Activated CD8-positive, alpha-beta T cell treated with anti-CD3 and anti-CD28 coated beads for 36 hours (primary cell): ENCODE measurements around the gene POC1B. TPM values are rescaled to one million over a fixed set of nuclear protein-coding genes. Genes with fewer than 3 reads are reported as not detected.

Experiments used
- ATAC-seq: fragments of 200-7000 bp; cut with Tn5 transposase; one replicate; pipeline ENCODE4 v1.10.0; 2021; ENCODE audit warnings: mild to moderate bottlenecking, moderate library complexity
- CTCF ChIA-PET: fragments of 350-600 bp; sonication (Branson Sonifier 250); formaldehyde crosslinking; loops from one replicate; lab custom pipeline; 2021; ENCODE audit warnings: antibody characterized with exemption; lab: Charles Lee
- POLR2A ChIA-PET: fragments of 350-600 bp; sonication (Branson Sonifier 250); formaldehyde crosslinking; loops from one replicate; lab custom pipeline; 2021; ENCODE audit warnings: antibody characterized with exemption; lab: Charles Lee
- DNase-seq: peaks from one replicate; pipeline ENCODE4 v3.0.0-alpha.2; 2020
- H3K27ac Mint-ChIP-seq: one replicate; pipeline ENCODE4 v1.8.0; 2021; ENCODE audit warnings: mild to moderate bottlenecking, mixed read lengths
- H3K27me3 Mint-ChIP-seq: one replicate; pipeline ENCODE4 v1.8.0; 2021; ENCODE audit warnings: mixed read lengths
- H3K36me3 Mint-ChIP-seq: one replicate; pipeline ENCODE4 v1.8.0; 2021; ENCODE audit warnings: low read depth, mixed read lengths
- H3K4me1 Mint-ChIP-seq: one replicate; pipeline ENCODE4 v1.8.0; 2021; ENCODE audit warnings: low read depth, mixed read lengths
- H3K4me3 Mint-ChIP-seq: one replicate; pipeline ENCODE4 v1.8.0; 2021; ENCODE audit warnings: mild to moderate bottlenecking, moderate library complexity, mixed read lengths
- H3K9me3 Mint-ChIP-seq: one replicate; pipeline ENCODE4 v1.8.0; 2021; ENCODE audit warnings: mixed read lengths
- CTCF ChIP-seq: fragments of 200-600 bp; IDR thresholded peaks from one replicate; pipeline ENCODE4 v1.8.0; 2022; ENCODE audit warnings: antibody characterized with exemption, mild to moderate bottlenecking
- intact Hi-C: fragments of 100-400 bp; cut with micrococcal nuclease; formaldehyde crosslinking; loops from one replicate; pipeline ENCODE4 v1.10.0; 2022
- total RNA-seq, 2 experiments: library from RNA; stranded (reverse); gene quantifications; one replicate each; pipeline ENCODE4 v1.2.3, GENCODE V29; 2021

POC1B gene
- total RNA-seq, 2 experiments from 2014 or later: 31.9 to 34.8 TPM

- DNase-seq: no peak
- intact Hi-C loops: no loop called here
- peaks cover 5% of the 10 kb centered on the region for H3K27me3 Mint-ChIP-seq
- H3K9me3 Mint-ChIP-seq: peaks cover 2% of the 10 kb centered on the region
- no peak overlapping the region for H3K27ac Mint-ChIP-seq
- H3K4me1 Mint-ChIP-seq: peaks cover 4% of the 10 kb centered on the region
- H3K4me3 Mint-ChIP-seq: no peak overlapping the region
- ATAC-seq: no peak
- no peaks in the 10 kb centered on the region for H3K36me3 Mint-ChIP-seq
- ChIA-PET POLR2A (no interaction called here), CTCF (interaction anchor here (3.0 kb wide), 1 partner anchor 16 kb away, joined by 18 read pairs; no protein-coding TSS in a partner anchor)
- no peak for TF ChIP-seq CTCF
These were observed 33.9 kb upstream of the POC1B start for GRCh38 chr12:89559753-89560152.

- intact Hi-C loops: no loop called here
- CTCF ChIA-PET: interaction anchor here (3.0 kb wide), 1 partner anchor 14 kb away, joined by 18 read pairs; no protein-coding TSS in a partner anchor
- ATAC-seq (no peak), DNase-seq (no peak)
- POLR2A ChIA-PET: no interaction called here
- TF ChIP-seq CTCF: no peak
- Mint-ChIP-seq H3K27me3 (peaks cover 3% of the 10 kb centered on the region), H3K4me1 (peaks cover 3% of the 10 kb centered on the region), H3K27ac (no peak overlapping the region), H3K9me3 (peaks cover 4% of the 10 kb centered on the region), H3K4me3 (no peak overlapping the region), H3K36me3 (peaks cover 2% of the 10 kb centered on the region)
These were observed 31.1 kb upstream of the POC1B start for GRCh38 chr12:89556976-89557375.

- Mint-ChIP-seq H3K27ac (no peak overlapping the region), H3K4me3 (no peak overlapping the region), H3K9me3 (peaks cover 4% of the 10 kb centered on the region), H3K4me1 (no peaks in the 10 kb centered on the region), H3K36me3 (peaks cover 2% of the 10 kb centered on the region), H3K27me3 (peaks cover 4% of the 10 kb centered on the region)
- intact Hi-C loops: no loop called here
- TF ChIP-seq CTCF: no peak
- ATAC-seq (no peak), DNase-seq (no peak)
- ChIA-PET POLR2A (interaction anchor here (0.6 to 1.2 kb wide), 3 partner anchors 84 to 378 kb away, joined by 3 to 4 read pairs (median 3); no protein-coding TSS in a partner anchor), CTCF (interaction anchor here (2.7 kb wide), 1 partner anchor 10 kb away, joined by 13 read pairs; no protein-coding TSS in a partner anchor)
These were observed 26.5 kb upstream of the POC1B start for GRCh38 chr12:89552376-89552775.

GRCh38 chr12:89551747-89552146 lies 25.9 kb upstream of the POC1B start:
- TF ChIP-seq CTCF: no peak
- intact Hi-C loops: no loop called here
- H3K27me3 Mint-ChIP-seq: peaks cover 3% of the 10 kb centered on the region
- ChIA-PET POLR2A (interaction anchor here (0.7 kb wide), 1 partner anchor 379 kb away, joined by 3 read pairs; no protein-coding TSS in a partner anchor), CTCF (interaction anchor here (2.7 kb wide), 1 partner anchor 9 kb away, joined by 13 read pairs; no protein-coding TSS in a partner anchor)
- H3K9me3 Mint-ChIP-seq: peaks cover 4% of the 10 kb centered on the region
- no peak overlapping the region for H3K27ac Mint-ChIP-seq
- no peak for ATAC-seq
- no peak overlapping the region for H3K4me3 Mint-ChIP-seq
- DNase-seq: no peak
- H3K4me1 Mint-ChIP-seq: peaks cover 2% of the 10 kb centered on the region
- H3K36me3 Mint-ChIP-seq: peaks cover 2% of the 10 kb centered on the region

- ATAC-seq (no peak), DNase-seq (no peak)
- intact Hi-C loops: no loop called here
- TF ChIP-seq CTCF: no peak
- Mint-ChIP-seq H3K4me1 (peaks cover 6% of the 10 kb centered on the region), H3K4me3 (no peak overlapping the region), H3K27ac (no peak overlapping the region), H3K27me3 (peaks cover 2% of the 10 kb centered on the region), H3K9me3 (no peaks in the 10 kb centered on the region), H3K36me3 (no peaks in the 10 kb centered on the region)
- ChIA-PET CTCF (interaction anchor here (1.4 to 1.8 kb wide), 3 partner anchors 114 to 1394 kb away, joined by 3 to 4 read pairs (median 4); no protein-coding TSS in a partner anchor), POLR2A (interaction anchor here (0.7 to 0.8 kb wide), 2 partner anchors 11 to 812 kb away, joined by 3 read pairs; no protein-coding TSS in a partner anchor)
These were observed 21.3 kb upstream of the POC1B start for GRCh38 chr12:89547101-89547500.
